HepG2 (cell line): ENCODE results near the gene KCNAB1.

Experiments used
- GABPB1 ChIP-seq: IDR thresholded peaks from 2 replicates; pipeline ENCODE4 v1.6.1; 2016; ENCODE audit warnings: mild to moderate bottlenecking, missing genetic modification reagents, moderate library complexity, missing compliant biosample characterization
- NR1H2 ChIP-seq: sonication (generic); formaldehyde crosslinking; IDR thresholded peaks from 2 replicates; pipeline ENCODE4 v1.8.1; 2022; ENCODE audit warnings: low read depth, missing genetic modification reagents, borderline replicate concordance

DNA sequence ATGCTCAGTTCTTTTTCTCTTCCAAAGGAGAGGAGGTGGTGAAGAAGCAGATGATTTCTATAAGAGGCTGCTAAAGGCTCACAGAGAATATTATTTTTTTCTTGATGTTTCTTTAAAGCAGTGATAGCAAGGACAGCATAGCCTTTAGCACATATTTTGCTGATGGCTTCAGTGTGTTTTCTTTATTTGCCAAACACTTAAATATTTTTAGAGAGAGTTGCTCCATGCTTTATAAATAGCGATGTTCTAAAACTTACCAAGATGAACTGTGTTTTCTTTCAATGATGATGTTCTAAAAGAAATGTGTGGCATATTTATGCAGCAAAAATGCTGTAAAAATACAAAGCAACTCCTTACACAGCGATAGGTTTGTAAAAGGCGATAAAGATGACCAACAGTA is 11.8 kb upstream of the KCNAB1 start:
- TF ChIP-seq NR1H2 (CRISPR knock-in tag), result no peak
- no peak for TF ChIP-seq GABPB1 (CRISPR knock-in tag)
